ENCODE data around the gene TBC1D1. TPM values are rescaled to one million over a fixed set of nuclear protein-coding genes. Genes with fewer than 3 reads are reported as not detected.

Gene TBC1D1
- total and polyA plus RNA-seq, 8 donors, result 16.2 to 41.0 (median 24.6) TPM

- 73 to 84% methylated on average over 21 of the region's 21 CpGs for WGBS, 2 donors
- TF ChIP-seq CTCF (IDR thresholded peaks at IDR 0.05), result no peak
- intact Hi-C loops (cut with DNase I), result no loop called here
- Histone ChIP-seq H3K27me3 (no peaks in the 10 kb centered on the region), H3K4me1 (no peaks in the 10 kb centered on the region), H3K27ac (no peak overlapping the region), H3K4me3 (no peak overlapping the region), H3K9me3 (no peaks in the 10 kb centered on the region), H3K36me3 (no peaks in the 10 kb centered on the region)
- FAIRE-seq, result no peak
- peak in 2 of 4 donors; percentile 30 to 59 for ATAC-seq
- DNase-seq, result no peak
Observed at GRCh38 chr4:37908488-37909331, 17.8 kb downstream of the TBC1D1 start.

- intact Hi-C loops (cut with DNase I), result no loop called here
- DNase-seq, result no peak
Observed at GRCh38 chr4:37909332-37910090, 18.6 kb downstream of the TBC1D1 start.

GRCh38 chr4:37910091-37910486 is 19.2 kb downstream of the TBC1D1 start:
- no peak overlapping the region for H3K27ac ChIP-seq
- intact Hi-C loops (cut with DNase I), result no loop called here
- no peak for DNase-seq
- TF ChIP-seq CTCF (IDR thresholded peaks at IDR 0.05), result no peak
- ATAC-seq, result no peak
- peak; percentile 23 for FAIRE-seq
- H3K4me3 ChIP-seq, result no peak overlapping the region
- H3K36me3 ChIP-seq, result no peaks in the 10 kb centered on the region
- H3K4me1 ChIP-seq, result no peaks in the 10 kb centered on the region
- H3K27me3 ChIP-seq, result no peaks in the 10 kb centered on the region
- no peaks in the 10 kb centered on the region for H3K9me3 ChIP-seq
- WGBS, 2 donors, result 56 to 60% methylated on average over 1 of the region's 1 CpG

More at GRCh38 chr4:37909332-37910090, 18.6 kb downstream of the TBC1D1 start:
- FAIRE-seq (no peak), ATAC-seq (peak in 1 of 4 donors; percentile 33)
- H3K4me3 ChIP-seq, result no peak overlapping the region
- no peaks in the 10 kb centered on the region for H3K27me3 ChIP-seq
- H3K27ac ChIP-seq, result no peak overlapping the region
- no peaks in the 10 kb centered on the region for H3K4me1 ChIP-seq
- no peak for TF ChIP-seq CTCF (IDR thresholded peaks at IDR 0.05)
- H3K9me3 ChIP-seq, result no peaks in the 10 kb centered on the region
- H3K36me3 ChIP-seq, result no peaks in the 10 kb centered on the region
- 70 to 73% methylated on average over 8 of the region's 8 CpGs for WGBS, 2 donors

- no peaks in the 10 kb centered on the region for H3K27me3 ChIP-seq
- no peak for FAIRE-seq
- WGBS, 2 donors, result 73 to 82% methylated on average over 3 of the region's 3 CpGs
- no peak for TF ChIP-seq CTCF (IDR thresholded peaks at IDR 0.05)
- intact Hi-C loops (cut with DNase I), result no loop called here
- DNase-seq, result no peak
- H3K9me3 ChIP-seq, result no peaks in the 10 kb centered on the region
- H3K4me1 ChIP-seq, result no peaks in the 10 kb centered on the region
- ATAC-seq, result no peak
- H3K27ac ChIP-seq, result no peak overlapping the region
- H3K4me3 ChIP-seq, result no peak overlapping the region
- no peaks in the 10 kb centered on the region for H3K36me3 ChIP-seq
Observed at GRCh38 chr4:37914539-37914938, 23.7 kb downstream of the TBC1D1 start.

All from pancreas (tissue), 10 donors.